Activated CD4-positive, alpha-beta T cell treated with anti-CD3 and anti-CD28 coated beads, Interleukin-10, Interleukin-2, amounts not matched to agents 100 ng/mL and 50 ng/mL, durations not matched to agents 16 hours and 8 hours (primary cell): ENCODE results near the gene SPATA2L.

Experiments used
- DNase-seq: peaks from one replicate; pipeline ENCODE4 v3.0.0-alpha.2; 2020

SPATA2L gene

GRCh38 chr16:89701425-89702406 is at the start of gene SPATA2L:
Gene SPATA2L (minus strand): TSS chr16:89701705. CDS start chr16:89701232, 473 bp downstream.
- DNase-seq: peak; percentile 98

DNA sequence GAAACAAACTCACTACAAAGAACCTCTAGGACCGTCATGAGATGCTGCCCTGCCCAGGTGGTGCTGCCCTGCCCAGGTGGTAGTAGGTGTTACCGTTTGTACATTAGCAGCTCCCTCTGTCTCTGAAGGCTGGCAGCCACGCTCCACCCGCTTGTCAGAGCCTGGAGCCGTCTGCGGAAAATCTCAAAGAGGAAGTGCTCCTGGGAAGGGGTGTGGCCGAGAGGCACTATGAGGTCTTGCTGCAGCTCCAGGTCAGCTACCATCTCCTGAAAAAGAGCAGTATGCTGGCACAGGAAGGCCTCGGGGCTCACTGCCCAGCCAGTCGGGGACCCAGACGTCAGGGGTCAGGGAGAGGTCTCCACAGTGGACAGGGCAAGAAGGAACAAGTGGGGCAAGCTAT is 48.1 kb upstream of the SPATA2L start:
- no peak for DNase-seq

GRCh38 chr16:89748921-89749320 is 47.4 kb upstream of the SPATA2L start:
- no peak for DNase-seq

DNA sequence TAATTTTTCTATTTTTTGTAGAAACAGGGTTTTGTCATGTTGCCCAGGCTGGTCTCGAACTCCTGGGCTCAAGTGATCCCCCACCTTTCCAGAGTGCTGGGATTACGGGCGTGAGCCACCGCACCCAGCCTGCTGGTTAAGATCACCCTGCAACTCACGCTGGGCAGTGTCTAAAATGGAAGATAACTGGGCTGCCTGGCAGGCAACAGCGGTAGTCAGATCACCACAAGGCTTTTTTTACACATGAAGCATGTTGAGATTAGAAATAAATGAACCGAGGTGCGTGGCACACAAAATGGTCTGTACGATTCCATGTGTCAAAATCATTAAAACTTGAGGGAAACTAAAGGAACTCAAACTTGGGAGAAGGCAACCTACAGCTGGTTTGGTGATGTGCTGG is 46.6 kb upstream of the SPATA2L start:
- no peak for DNase-seq

DNA sequence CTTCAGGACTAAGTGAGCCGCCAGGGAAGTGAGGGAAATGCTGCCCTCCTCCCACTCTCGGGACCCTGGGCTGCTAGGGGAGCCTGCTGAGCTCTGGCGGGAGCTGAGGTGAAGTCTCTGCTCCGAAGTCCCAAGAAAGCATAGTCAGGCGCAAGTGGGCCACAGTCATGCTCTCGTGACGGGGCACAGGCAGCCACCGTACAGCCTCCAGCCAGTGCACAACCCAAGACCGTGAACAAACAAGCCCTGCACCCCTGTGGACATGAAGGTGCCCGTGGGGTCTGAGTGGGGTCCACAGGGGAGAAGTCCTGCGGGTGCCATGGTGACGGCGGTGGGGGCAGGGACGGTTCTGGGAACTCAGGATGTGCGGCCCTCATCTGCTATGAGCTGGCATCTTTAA is 44.5 kb upstream of the SPATA2L start:
- DNase-seq: no peak

- no peak for DNase-seq
Observed at GRCh38 chr16:89744813-89745212, 43.3 kb upstream of the SPATA2L start.

DNA sequence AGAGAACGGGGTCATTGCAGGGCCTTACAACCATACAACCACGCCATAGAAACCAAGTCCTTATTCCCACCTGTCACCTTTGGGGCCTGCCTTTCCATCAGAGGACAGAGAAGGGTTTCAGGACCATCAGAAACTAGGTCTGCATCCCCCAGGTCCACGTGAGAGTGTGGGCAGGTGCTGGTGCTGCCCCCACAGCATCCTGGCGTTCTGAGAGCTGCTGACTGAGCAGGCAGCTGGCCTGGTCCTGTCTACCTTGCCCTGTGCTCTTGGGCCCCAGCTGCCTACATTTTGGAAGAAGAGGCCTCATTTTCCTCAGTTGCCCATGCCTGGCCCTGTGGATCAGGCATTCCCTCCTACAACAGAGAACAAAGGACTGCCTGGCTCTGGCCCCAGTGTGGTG is 41.4 kb upstream of the SPATA2L start:
- no peak for DNase-seq

- DNase-seq: no peak
Observed at GRCh38 chr16:89741342-89742014, 40.0 kb upstream of the SPATA2L start.

GRCh38 chr16:89739383-89739782 is 37.9 kb upstream of the SPATA2L start:
- DNase-seq: no peak

DNA sequence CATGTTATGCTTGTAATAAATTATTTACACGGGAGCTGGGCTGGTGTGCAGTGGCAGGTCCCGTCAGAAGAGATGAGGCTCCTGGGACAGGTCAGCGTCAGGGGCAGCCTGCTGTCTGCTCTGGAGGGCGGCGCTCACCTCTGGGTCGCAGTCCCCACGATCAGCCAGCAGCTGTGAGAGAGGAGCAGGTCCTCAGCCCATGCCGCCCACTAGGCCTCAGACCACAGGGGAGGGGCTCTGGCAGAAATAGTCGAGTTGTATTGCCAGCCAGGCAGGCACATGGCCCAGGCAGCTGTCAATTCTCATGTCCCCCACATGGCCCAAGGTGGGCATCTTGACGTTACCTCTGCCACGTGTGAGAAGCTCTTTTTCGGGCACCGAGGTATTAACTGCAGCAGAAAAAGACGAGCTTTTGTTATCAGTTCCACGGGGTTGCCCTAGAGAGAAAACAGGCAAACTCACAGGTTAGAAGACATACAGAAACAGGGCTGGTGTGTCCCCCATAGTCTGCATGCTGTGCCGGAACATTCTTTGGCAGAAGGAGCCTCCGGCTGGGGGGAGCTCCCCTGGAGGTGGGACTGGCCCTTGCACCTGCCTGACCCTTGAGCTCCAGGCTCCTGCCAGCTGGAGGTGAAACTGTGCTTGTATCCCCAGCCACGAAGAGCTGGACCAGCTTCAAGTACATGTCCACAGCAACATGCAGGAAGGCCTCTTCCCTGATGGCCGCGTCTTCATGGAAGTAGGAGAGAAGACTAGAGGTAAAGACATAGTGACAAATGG is 37.2 kb upstream of the SPATA2L start:
- DNase-seq: no peak

DNA sequence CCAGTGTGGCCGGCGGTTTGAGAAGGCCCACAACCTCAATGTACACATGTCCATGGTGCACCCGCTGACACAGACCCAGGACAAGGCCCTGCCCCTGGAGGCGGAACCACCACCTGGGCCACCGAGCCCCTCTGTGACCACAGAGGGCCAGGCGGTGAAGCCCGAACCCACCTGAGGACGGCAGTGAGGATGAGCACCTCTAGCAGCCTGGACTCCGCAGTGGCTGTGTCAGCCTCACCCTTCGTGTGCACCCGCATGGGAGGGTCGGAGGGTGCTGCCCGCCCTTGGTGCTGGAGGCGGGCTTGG is 36.5 kb upstream of the SPATA2L start:
- no peak for DNase-seq

GRCh38 chr16:89737341-89738071 is 36.0 kb upstream of the SPATA2L start:
- peak; percentile 64 for DNase-seq

GRCh38 chr16:89736554-89736953 is 35.0 kb upstream of the SPATA2L start:
- DNase-seq: no peak

DNA sequence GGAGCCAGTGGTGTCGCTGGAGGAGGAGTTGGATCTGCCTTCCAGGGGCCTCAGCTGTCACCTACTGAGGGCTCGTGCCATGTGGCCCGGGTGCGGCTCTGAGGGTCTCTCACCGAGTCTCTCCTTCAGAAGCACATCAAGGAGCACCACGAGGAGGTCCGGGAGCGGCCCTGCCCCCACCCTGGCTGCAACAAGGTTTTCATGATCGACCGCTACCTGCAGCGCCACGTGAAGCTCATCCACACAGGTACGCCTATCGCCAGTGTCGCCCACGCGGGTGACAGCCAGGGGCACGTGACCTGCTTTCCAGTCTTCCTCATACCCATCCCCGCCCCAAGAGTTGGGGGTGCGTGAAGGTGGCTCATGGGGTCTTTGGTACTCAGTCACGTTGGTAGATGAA is 32.3 kb upstream of the SPATA2L start:
- DNase-seq: no peak

DNA sequence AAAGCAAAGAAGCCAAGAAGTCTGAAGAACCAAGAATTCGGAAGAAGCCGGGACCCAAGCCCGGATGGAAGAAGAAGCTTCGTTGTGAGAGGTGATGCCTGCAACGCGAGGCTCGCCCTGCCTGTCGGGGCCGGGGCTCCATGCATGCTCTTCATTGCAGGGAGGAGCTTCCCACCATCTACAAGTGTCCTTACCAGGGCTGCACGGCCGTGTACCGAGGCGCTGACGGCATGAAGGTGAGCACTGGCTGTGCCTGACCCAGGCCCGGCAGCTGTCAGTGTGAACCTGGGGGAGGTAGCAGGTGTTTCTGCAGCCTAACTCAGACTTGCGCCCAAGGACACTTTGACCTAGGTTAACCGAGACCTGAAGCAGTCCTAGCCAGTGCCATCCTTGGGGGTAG is 31.8 kb upstream of the SPATA2L start:
- DNase-seq: no peak

DNA sequence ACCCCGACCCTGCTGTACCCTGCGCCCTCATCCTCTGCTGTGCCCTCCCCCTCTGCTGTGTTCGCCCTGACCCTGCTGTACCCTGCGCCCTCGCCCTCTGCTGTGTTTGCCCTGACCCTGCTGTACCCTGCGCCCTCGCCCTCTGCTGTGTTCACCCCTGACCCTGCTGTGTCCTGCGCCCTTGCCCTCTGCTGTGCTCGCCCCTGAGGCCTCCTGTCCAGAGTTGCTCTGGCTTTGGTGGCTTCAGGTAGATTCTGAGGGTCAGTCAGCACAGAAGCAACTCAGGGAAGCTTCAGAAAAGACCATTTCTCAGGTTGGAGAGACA is 31.4 kb upstream of the SPATA2L start:
- DNase-seq: no peak

DNA sequence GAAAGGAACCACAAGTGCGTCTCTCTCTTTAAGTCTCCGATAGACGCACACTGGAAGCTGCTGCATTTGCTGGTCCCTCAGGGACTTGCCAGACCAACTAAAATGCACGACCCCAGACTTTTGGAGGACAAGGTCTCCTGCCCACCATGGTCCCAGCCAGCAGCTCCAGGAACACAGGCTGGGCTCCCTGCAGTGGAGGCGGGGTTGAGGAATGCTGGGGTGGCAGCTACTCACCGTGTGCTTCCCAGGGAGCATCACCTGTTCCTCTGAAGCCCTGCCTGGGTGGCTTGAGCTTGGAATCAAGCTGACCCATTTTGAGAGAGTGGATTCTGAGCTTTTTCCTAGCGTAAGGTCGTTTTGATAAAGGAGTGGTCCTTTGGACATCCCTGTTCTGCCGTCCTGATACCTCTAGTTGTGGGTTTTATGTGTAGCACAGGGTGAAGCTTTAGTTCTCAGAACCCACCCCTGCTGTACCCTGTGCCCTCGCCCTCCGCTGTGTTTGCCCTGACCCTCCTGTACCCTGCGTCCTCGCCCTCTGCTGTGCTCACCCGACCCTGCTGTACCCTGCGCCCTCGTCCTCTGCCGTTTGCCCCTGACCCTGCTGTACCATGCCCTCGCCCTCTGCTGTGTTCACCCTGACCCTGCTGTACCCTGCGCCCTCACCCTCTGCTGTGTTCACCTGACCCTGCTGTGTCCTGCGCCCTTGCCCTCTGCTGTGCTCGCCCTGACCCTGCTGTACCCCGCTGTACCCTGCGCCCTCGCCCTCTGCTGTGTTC is 30.8 kb upstream of the SPATA2L start:
- no peak for DNase-seq

- no peak for DNase-seq
Observed at GRCh38 chr16:89730610-89731234, 29.2 kb upstream of the SPATA2L start.

DNA sequence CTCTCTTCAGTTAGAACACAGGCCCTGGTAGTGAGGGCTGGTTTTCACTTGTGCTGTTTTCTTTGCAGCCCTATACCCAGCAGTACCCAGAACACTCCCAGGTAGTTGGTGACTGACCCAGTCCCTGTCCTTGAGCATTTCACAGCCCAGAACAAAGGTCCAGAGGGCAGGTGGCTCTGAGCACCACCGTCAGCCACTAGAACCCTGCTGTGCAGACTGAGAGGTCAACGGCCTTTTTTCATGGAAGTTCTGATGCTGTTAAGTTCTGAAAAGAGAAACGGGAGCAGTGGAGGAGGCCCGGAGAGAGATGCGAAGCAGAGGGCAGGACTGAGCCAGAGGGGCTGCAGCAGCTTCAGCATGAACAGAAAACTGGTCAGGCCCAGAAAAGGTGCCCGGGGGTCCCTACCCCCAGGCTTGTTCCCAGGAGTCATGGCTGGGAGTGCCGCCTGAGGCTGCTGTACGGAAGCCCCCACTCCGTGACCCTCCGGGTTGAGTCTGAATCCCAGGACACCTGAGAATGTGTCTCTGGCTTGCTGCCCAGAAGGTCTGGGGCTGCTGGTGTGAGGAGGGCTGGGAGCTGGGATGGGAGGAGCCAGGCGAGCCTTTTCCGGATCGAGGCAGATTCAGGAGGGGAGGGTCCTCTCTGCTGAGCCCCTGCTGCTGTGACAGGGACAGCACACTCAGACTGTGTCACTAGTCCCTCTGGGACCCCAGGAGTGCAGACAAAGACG is 28.5 kb upstream of the SPATA2L start:
- no peak for DNase-seq

DNA sequence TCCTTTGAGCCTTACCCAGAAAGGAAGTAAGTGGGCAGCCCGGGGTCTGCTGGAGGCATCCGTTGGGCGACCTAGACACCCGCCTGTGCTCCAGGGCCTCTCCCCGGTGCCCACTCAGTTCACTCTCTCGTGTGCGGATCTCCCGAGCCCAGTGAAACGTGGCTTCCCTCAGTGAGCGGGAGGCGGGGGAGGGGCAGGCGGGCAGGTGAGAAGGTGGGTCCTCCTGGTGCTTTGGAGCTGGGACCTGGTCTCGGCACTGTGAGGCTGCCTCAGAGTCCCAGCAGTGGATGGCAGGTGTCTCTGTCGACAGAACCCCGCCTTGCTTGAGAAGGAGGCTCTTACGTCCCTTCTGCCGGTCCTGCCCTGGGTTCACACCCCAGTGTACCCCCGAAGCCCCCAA is 27.8 kb upstream of the SPATA2L start:
- no peak for DNase-seq
